Osteoblast (primary cell): Measurements from ENCODE around the gene MYO5B. TPM values are rescaled to one million over a fixed set of nuclear protein-coding genes. Genes with fewer than 3 reads are reported as not detected.

Experiments
- DNase-seq: peaks from one replicate; pipeline ENCODE4 v3.0.0; 2011; ENCODE audit warnings: low spot score, mixed read lengths; ENCODE audit not compliant: insufficient read length; ENCODE audit errors: missing footprints
- H2AFZ ChIP-seq: 2 replicates; pipeline ENCODE4 v1.6.0; 2011; ENCODE audit warnings: mild to moderate bottlenecking, low read length
- H3K27ac ChIP-seq: 2 replicates; pipeline ENCODE4 v1.5.1; 2011; ENCODE audit warnings: mild to moderate bottlenecking, low read depth, low read length, moderate library complexity
- H3K27me3 ChIP-seq: 2 replicates; pipeline ENCODE4 v1.6.0; 2012; ENCODE audit warnings: mild to moderate bottlenecking, control low read depth, inconsistent platforms, low read length, moderate library complexity; ENCODE audit not compliant: insufficient read depth
- H3K36me3 ChIP-seq: 2 replicates; pipeline ENCODE4 v1.5.1; 2011; ENCODE audit warnings: mild to moderate bottlenecking, low read length, control low read depth, moderate library complexity; ENCODE audit not compliant: insufficient read depth
- H3K4me1 ChIP-seq: 2 replicates; pipeline ENCODE4 v1.5.1; 2011; ENCODE audit warnings: mild to moderate bottlenecking, low read length, control low read depth, moderate library complexity; ENCODE audit not compliant: insufficient read depth
- H3K4me2 ChIP-seq: 2 replicates; pipeline ENCODE4 v1.6.0; 2011; ENCODE audit warnings: mild to moderate bottlenecking, low read length; ENCODE audit not compliant: insufficient read depth
- H3K4me3 ChIP-seq: fragments of 200-600 bp; sonication (generic); 3 replicates; pipeline ENCODE4 v1.5.1; 2012; ENCODE audit warnings: mild to moderate bottlenecking, low read length, inconsistent platforms; ENCODE audit not compliant: insufficient read depth
- H3K79me2 ChIP-seq: 2 replicates; pipeline ENCODE4 v1.6.0; 2012; ENCODE audit warnings: mild to moderate bottlenecking, low read length, control low read depth, inconsistent platforms; ENCODE audit not compliant: insufficient read depth
- H3K9me3 ChIP-seq: 2 replicates; pipeline ENCODE4 v1.5.1; 2011; ENCODE audit warnings: low read depth, low read length, control low read depth
- H4K20me1 ChIP-seq: 2 replicates; pipeline ENCODE4 v1.6.0; 2012; ENCODE audit warnings: mild to moderate bottlenecking, low read length, control low read depth; ENCODE audit not compliant: insufficient read depth
- total RNA-seq: library from RNA; depleted of rRNA; stranded (reverse); fragments of >200 nt; gene quantifications from 2 replicates; pipeline ENCODE4 v1.2.3, GENCODE V29; 2012
- TF ChIP-seq, protein P1 (sequence below): IDR thresholded peaks from 2 replicates; pipeline ENCODE4 v1.5.1; 2011; ENCODE audit warnings: mild to moderate bottlenecking, low read depth, low read length, moderate library complexity; ENCODE audit errors: extremely low read depth

Gene MYO5B
- total RNA-seq, 1 donor: 0.36 TPM

DNA sequence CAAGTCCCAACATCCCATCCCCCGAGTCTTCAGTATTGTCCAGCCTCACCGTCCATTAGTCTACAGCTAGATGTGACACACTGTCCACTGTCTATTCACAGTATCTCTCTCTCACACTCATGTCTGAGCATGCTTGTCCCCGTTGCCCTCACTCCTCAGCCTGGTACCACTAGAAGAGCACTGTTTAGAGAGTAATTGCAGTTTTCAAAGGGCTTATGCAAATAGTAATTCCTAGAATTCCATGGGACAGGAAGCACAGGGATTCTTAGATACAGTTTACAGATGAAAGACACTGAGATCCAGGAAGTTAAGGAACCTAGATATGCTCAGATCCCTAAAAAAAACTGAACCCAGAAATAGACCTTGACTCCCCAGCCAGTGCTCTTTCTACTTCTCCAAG, 125.5 kb downstream of the MYO5B start:
- no peak for DNase-seq
- TF ChIP-seq, protein P1, sequence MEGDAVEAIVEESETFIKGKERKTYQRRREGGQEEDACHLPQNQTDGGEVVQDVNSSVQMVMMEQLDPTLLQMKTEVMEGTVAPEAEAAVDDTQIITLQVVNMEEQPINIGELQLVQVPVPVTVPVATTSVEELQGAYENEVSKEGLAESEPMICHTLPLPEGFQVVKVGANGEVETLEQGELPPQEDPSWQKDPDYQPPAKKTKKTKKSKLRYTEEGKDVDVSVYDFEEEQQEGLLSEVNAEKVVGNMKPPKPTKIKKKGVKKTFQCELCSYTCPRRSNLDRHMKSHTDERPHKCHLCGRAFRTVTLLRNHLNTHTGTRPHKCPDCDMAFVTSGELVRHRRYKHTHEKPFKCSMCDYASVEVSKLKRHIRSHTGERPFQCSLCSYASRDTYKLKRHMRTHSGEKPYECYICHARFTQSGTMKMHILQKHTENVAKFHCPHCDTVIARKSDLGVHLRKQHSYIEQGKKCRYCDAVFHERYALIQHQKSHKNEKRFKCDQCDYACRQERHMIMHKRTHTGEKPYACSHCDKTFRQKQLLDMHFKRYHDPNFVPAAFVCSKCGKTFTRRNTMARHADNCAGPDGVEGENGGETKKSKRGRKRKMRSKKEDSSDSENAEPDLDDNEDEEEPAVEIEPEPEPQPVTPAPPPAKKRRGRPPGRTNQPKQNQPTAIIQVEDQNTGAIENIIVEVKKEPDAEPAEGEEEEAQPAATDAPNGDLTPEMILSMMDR: no peak
- Histone ChIP-seq H4K20me1 (no peaks in the 10 kb centered on the region), H3K9me3 (no peaks in the 10 kb centered on the region), H3K79me2 (no peaks in the 10 kb centered on the region), H2AFZ (no peak overlapping the region), H3K4me2 (no peak overlapping the region), H3K27me3 (no peaks in the 10 kb centered on the region), H3K36me3 (no peaks in the 10 kb centered on the region), H3K27ac (no peak overlapping the region), H3K4me3 (no peak overlapping the region), H3K4me1 (no peaks in the 10 kb centered on the region)

DNA sequence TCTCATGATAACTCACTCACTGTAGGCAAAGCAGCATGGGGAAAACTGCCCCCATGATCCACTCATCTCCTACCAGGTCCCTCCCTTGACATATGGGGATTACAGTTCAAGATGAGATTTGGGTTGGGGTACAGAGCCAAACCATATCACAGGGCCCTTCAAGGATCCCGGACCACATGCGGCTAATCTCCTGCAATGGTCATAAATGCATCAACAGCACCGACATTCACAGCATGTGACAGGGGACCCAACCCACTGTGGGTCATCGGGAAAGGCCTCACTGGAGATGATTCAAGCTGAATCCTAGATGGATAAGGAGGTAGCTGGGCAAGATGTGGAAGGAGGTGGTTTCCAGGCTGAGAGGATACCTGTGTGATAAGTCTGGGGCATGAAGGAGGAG, 129.4 kb downstream of the MYO5B start:
- no peaks in the 10 kb centered on the region for H3K9me3 ChIP-seq
- DNase-seq: no peak
- H2AFZ ChIP-seq: no peak overlapping the region
- no peaks in the 10 kb centered on the region for H3K36me3 ChIP-seq
- no peaks in the 10 kb centered on the region for H3K27me3 ChIP-seq
- no peaks in the 10 kb centered on the region for H3K79me2 ChIP-seq
- no peaks in the 10 kb centered on the region for H3K4me1 ChIP-seq
- no peak overlapping the region for H3K27ac ChIP-seq
- H3K4me2 ChIP-seq: no peak overlapping the region
- H4K20me1 ChIP-seq: no peaks in the 10 kb centered on the region
- TF ChIP-seq, protein P1: no peak
- H3K4me3 ChIP-seq: no peak overlapping the region

DNA sequence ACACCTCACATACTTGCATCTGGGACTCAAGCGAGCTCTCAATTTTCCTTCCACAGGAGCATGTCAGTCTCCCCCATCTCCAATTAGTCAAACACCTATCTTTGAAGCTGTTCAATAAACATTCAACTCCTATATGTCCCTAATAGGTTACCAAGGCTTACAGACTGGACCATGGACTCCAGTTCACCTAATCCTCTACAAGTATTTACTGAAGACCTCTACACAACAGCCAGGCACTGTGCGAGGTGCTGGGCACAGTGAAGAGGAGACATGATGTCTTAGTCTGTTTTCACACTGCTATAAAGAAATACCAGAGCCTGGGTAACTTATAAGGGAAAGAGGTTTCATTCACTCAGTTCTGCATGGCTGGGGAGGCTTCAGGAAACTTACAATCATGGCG, 129.9 kb downstream of the MYO5B start:
- TF ChIP-seq, protein P1: no peak
- Histone ChIP-seq H3K27ac (no peak overlapping the region), H3K4me1 (no peaks in the 10 kb centered on the region), H3K4me3 (no peak overlapping the region), H2AFZ (no peak overlapping the region), H3K79me2 (no peaks in the 10 kb centered on the region), H3K9me3 (no peaks in the 10 kb centered on the region), H3K36me3 (no peaks in the 10 kb centered on the region), H4K20me1 (no peaks in the 10 kb centered on the region), H3K4me2 (no peak overlapping the region), H3K27me3 (no peaks in the 10 kb centered on the region)
- DNase-seq: no peak

DNA sequence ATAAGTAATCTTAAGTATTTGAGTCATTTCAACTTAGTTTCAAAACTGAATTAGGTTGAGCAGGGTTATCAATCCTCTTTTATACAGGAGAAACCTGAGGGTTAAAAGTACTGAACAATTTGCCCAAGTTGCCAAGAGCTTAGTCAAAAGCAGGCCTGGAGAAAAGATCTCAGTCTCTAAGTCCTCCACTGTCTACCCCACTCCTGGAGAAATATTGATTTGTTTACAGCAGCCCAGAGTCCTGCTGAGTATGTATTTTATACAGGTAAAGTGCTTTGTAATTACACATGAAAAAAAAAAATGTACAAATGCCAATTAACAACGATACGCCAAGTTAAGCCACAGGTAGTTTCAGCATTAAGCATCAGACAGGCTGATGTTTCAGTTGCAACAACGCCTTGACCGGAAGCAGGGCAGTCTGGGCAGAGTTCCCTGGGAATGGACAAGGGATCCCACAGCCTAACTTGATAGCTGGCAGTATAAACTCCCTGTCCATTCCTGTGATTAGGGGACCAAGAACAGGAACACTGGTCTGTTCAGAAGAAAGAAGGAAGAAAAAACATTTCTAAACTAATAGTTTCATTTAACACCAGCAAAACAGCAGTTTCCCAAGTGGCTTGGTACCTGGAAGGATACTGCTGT, 132.9 kb downstream of the MYO5B start:
- Histone ChIP-seq H3K27ac (no peak overlapping the region), H3K4me1 (no peaks in the 10 kb centered on the region), H3K9me3 (no peaks in the 10 kb centered on the region), H3K4me3 (no peak overlapping the region), H3K27me3 (no peaks in the 10 kb centered on the region), H3K79me2 (no peaks in the 10 kb centered on the region), H3K36me3 (no peaks in the 10 kb centered on the region), H2AFZ (no peak overlapping the region), H4K20me1 (no peaks in the 10 kb centered on the region), H3K4me2 (no peak overlapping the region)
- TF ChIP-seq, protein P1: no peak
- no peak for DNase-seq
